ENCODE results near the gene TXNRD2. TPM values are rescaled to one million over a fixed set of nuclear protein-coding genes. Genes with fewer than 3 reads are reported as not detected.

Gene TXNRD2
- total RNA-seq, 4 donors from 2014 or later = 8.0 to 11.3 (median 10.4) TPM

- TF ChIP-seq POLR2A (IDR thresholded peaks at IDR 0.05) (no peak), CTCF (IDR thresholded peaks at IDR 0.05) (no peak)
- H3K36me3 ChIP-seq = peaks cover 4 to 83% (median 8%) of the 10 kb centered on the region in 3 donors
- 88 to 97% methylated on average over 6 to 9 of the region's 16 CpGs for WGBS, 2 donors
Observed at GRCh38 chr22:19897726-19898125, 43.9 kb downstream of the TXNRD2 start.

GRCh38 chr22:19896665-19897355 lies 44.8 kb downstream of the TXNRD2 start:
- Histone ChIP-seq H3K4me3 (no peak overlapping the region), H3K36me3 (peaks cover 4 to 74% (median 8%) of the 10 kb centered on the region in 3 donors), H3K4me1 (peaks cover 6 to 13% (median 8%) of the 10 kb centered on the region in 3 donors), H3K9me3 (no peaks in the 10 kb centered on the region), H3K27me3 (no peaks in the 10 kb centered on the region), H3K27ac (no peak overlapping the region)
- intact Hi-C loops (cut with DNase I) = no loop called here
- TF ChIP-seq CTCF (IDR thresholded peaks at IDR 0.05) (no peak), POLR2A (IDR thresholded peaks at IDR 0.05) (no peak)
- DNase-seq = no peak
- WGBS, 2 donors = 63 to 93% methylated on average over 2 of the region's 15 CpGs

More at GRCh38 chr22:19897726-19898125, 43.9 kb downstream of the TXNRD2 start:
- Histone ChIP-seq H3K9me3 (no peaks in the 10 kb centered on the region), H3K4me1 (peaks cover 0 to 9% (median 0%) of the 10 kb centered on the region in 3 donors), H3K4me3 (no peak overlapping the region), H3K27ac (no peak overlapping the region), H3K27me3 (no peaks in the 10 kb centered on the region)
- no peak for DNase-seq
- intact Hi-C loops (cut with DNase I) = no loop called here

GRCh38 chr22:19895160-19895849 lies 46.3 kb downstream of the TXNRD2 start:
- intact Hi-C loops (cut with DNase I) = no loop called here
- no peak for DNase-seq
- 93 to 95% methylated on average over 6 to 16 of the region's 23 CpGs for WGBS, 2 donors
- H3K9me3 ChIP-seq = no peaks in the 10 kb centered on the region
- H3K4me1 ChIP-seq = peaks cover 17 to 28% (median 19%) of the 10 kb centered on the region in 3 donors
- peaks cover 4 to 62% (median 8%) of the 10 kb centered on the region in 3 donors for H3K36me3 ChIP-seq
- no peak overlapping the region for H3K4me3 ChIP-seq
- TF ChIP-seq POLR2A (IDR thresholded peaks at IDR 0.05) (no peak), CTCF (IDR thresholded peaks at IDR 0.05) (no peak)
- H3K27ac ChIP-seq = no peak overlapping the region
- no peaks in the 10 kb centered on the region for H3K27me3 ChIP-seq

- WGBS, 2 donors = 67% methylated on average over 1 of the region's 15 CpGs; no CpG with 5 or more reads in 1 of the 2 donors
- H3K27ac ChIP-seq = no peak overlapping the region
- DNase-seq = no peak
Observed at GRCh38 chr22:19893363-19893762, 48.3 kb downstream of the TXNRD2 start.

More at GRCh38 chr22:19893363-19893762, 48.3 kb downstream of the TXNRD2 start:
- peaks cover 4 to 57% (median 8%) of the 10 kb centered on the region in 3 donors for H3K36me3 ChIP-seq
- no peaks in the 10 kb centered on the region for H3K27me3 ChIP-seq
- TF ChIP-seq POLR2A (IDR thresholded peaks at IDR 0.05) = no peak
- TF ChIP-seq CTCF (IDR thresholded peaks at IDR 0.05) = no peak
- H3K4me1 ChIP-seq = peaks cover 17 to 35% (median 19%) of the 10 kb centered on the region in 3 donors
- intact Hi-C loops (cut with DNase I) = no loop called here
- no peak overlapping the region for H3K4me3 ChIP-seq
- no peaks in the 10 kb centered on the region for H3K9me3 ChIP-seq
